ENCODE results near the gene NR5A2.
A peak's percentile ranks its signal among the peaks of the same experiment; 100 is the strongest.

The NR5A2 gene

DNA sequence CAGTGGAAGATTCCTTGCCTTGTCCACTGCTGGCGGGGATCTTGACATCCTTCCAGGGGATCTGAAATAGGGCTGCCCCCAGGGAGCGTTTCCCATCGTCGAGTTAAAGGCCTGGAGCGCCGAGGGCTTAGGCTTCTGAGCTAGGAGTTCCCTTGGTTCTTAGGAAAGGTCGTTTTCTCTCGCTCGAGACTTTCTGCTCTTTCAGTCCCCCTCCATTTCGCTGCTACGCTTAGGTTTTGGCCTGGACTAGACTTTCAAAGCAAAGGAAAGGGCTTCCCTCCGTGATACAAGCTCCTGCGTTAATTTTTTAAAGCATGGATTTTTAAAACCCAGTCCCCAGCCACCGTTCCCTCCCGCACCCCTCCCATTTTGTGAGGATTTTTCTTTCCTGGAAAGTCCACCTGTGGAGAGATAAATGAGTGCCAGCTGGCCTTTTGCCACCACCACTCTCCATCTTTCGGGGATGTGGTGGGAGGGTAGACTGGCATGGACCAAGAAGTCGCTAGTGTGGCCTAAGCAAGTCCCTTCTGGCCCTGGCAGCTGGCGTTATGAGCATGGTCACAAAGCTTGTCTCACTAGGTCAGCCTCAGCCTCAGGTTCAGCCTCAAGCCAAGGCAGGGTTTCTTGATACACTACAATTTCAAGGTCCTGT, 9.2 kb downstream of the NR5A2 start:
- peak overlapping the region; percentile 77 for H3K4me3 ChIP-seq (ENCODE audit: low read length)
- peaks cover 48% of the 10 kb centered on the region for H3K4me1 ChIP-seq (ENCODE audit: control insufficient read depth, low read depth, low read length)
- H3K9me3 ChIP-seq (ENCODE audit: control insufficient read depth, low read depth, low read length) = no peaks in the 10 kb centered on the region
- H3K27ac ChIP-seq (ENCODE audit: low read length) = no peak overlapping the region
- no peaks in the 10 kb centered on the region for H3K36me3 ChIP-seq (ENCODE audit: control insufficient read depth, low read depth, low read length)
- peaks cover 90% of the 10 kb centered on the region for H3K27me3 ChIP-seq (ENCODE audit: control insufficient read depth, insufficient read depth, low read length)
- H3K9ac ChIP-seq (ENCODE audit: low read length) = no peak overlapping the region

DNA sequence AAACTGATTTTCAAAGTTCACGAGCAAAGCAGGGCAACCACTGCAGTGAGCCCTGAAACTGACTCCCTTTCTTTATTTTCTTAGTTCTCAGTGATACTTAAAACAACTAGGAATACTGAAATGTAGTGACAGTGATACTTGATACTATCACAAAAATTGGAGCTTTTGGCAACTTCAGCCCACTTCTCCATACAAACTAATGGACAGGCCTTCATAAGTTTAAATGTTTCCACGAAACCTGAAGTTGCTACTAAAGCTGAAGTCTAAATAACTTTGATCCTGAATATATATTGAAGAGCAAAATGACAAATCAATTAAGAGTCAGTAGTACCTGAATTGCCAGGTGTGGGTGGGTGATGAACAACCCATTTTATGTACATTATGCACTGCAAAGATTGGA, 10.0 kb downstream of the NR5A2 start:
- Histone ChIP-seq H3K27me3 (ENCODE audit: control insufficient read depth, insufficient read depth, low read length) (peaks cover 90% of the 10 kb centered on the region), H3K9ac (ENCODE audit: low read length) (no peak overlapping the region), H3K9me3 (ENCODE audit: control insufficient read depth, low read depth, low read length) (no peaks in the 10 kb centered on the region), H3K36me3 (ENCODE audit: control insufficient read depth, low read depth, low read length) (no peaks in the 10 kb centered on the region), H3K4me3 (ENCODE audit: low read length) (peak overlapping the region; percentile 80), H3K4me1 (ENCODE audit: control insufficient read depth, low read depth, low read length) (peaks cover 48% of the 10 kb centered on the region), H3K27ac (ENCODE audit: low read length) (no peak overlapping the region)

- Histone ChIP-seq H3K9me3 (ENCODE audit: control insufficient read depth, low read depth, low read length) (no peaks in the 10 kb centered on the region), H3K36me3 (ENCODE audit: control insufficient read depth, low read depth, low read length) (no peaks in the 10 kb centered on the region), H3K9ac (ENCODE audit: low read length) (no peak overlapping the region)
Measured at GRCh38 chr1:200037904-200038303, 10.4 kb downstream of the NR5A2 start.

DNA sequence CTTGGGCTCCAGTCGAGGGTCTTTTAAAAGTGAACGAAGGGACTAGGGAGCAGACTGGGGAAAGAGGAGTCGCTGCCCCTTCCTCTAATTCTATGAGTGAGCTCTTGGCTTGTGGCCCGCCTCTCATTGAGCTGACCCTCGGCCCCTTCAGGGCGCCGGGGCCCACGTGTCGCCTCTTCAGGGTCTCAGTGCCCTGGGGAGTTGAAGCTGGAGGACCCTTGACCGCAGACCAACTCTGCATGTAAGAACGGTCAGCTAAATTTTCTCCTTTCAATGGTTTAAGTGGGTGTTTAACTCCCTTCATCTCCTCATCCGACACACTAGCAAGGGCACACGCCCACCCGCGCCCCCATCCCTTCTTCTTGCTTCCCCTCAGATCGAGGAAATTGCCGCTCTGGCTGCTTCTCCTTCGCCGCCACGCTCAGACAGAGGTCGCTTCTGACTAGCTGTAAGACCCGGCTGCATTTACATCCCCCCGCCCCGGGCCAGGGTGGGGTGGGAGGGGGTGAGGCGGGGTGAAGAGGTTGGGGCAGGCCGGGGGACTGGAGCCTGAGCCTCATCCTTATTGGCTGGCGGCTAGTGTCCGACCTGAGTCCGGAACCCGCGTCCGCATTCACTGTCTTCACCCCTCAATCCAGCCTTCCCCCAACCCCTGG, 10.9 kb downstream of the NR5A2 start:
- H3K9ac ChIP-seq (ENCODE audit: low read length) = peak overlapping the region; percentile 41
- H3K4me3 ChIP-seq (ENCODE audit: low read length) = peak overlapping the region; percentile 80
- H3K27ac ChIP-seq (ENCODE audit: low read length) = no peak overlapping the region

More at GRCh38 chr1:200037904-200038303, 10.4 kb downstream of the NR5A2 start:
- H3K4me1 ChIP-seq (ENCODE audit: control insufficient read depth, low read depth, low read length) = peaks cover 46% of the 10 kb centered on the region
- peaks cover 90% of the 10 kb centered on the region for H3K27me3 ChIP-seq (ENCODE audit: control insufficient read depth, insufficient read depth, low read length)
- peak overlapping the region; percentile 80 for H3K4me3 ChIP-seq (ENCODE audit: low read length)
- H3K27ac ChIP-seq (ENCODE audit: low read length) = no peak overlapping the region

DNA sequence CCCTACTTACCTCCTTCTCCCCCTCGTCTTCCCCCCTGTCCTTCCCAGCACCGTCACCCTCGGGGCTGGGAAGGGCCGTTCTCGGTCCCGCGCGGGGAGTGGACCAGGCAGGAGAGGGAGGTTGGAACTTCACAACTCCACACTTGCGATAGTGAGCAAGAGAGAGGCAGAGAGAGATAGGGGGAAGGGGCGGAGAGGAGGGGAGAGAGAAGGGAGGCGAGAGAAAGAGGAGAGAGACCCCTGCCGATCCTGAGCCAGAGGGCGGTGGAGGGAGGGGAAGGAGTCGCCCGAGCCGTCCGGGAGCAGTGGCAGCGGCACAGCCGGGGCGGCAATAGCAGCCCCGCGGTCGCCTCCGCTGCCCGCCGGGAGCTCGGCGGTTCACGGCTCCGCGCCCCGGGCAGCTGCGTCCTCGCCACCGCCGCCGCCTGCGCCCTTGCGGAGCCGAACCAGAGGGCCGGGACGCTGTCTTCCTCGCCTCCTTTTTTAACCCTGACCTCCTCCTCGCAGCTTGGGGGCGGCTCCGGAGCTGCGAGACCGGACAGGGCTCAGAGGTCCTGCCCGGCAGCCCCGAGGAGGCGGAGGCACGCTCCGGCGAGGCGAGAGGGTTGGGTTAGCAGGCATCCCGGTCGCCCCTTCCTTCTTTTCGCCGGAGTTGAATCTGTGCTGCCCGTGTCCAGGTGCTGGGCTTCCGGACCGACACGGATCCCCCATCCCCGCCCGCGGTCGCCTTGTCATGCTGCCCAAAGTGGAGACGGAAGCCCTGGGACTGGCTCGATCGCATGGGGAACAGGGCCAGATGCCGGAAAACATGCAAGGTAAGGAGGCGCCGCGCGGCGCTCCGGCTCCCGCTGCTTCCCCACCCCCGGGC, 11.7 kb downstream of the NR5A2 start:
- peak overlapping the region; percentile 80 for H3K4me3 ChIP-seq (ENCODE audit: low read length)
- peaks cover 43% of the 10 kb centered on the region for H3K4me1 ChIP-seq (ENCODE audit: control insufficient read depth, low read depth, low read length)
- H3K9me3 ChIP-seq (ENCODE audit: control insufficient read depth, low read depth, low read length) = no peaks in the 10 kb centered on the region
- H3K27ac ChIP-seq (ENCODE audit: low read length) = no peak overlapping the region
- H3K9ac ChIP-seq (ENCODE audit: low read length) = peak overlapping the region; percentile 41
- peaks cover 90% of the 10 kb centered on the region for H3K27me3 ChIP-seq (ENCODE audit: control insufficient read depth, insufficient read depth, low read length)
- H3K36me3 ChIP-seq (ENCODE audit: control insufficient read depth, low read depth, low read length) = no peaks in the 10 kb centered on the region

More for the DNA sequence above, 10.9 kb downstream of the NR5A2 start:
- Histone ChIP-seq H3K36me3 (ENCODE audit: control insufficient read depth, low read depth, low read length) (no peaks in the 10 kb centered on the region), H3K4me1 (ENCODE audit: control insufficient read depth, low read depth, low read length) (peaks cover 43% of the 10 kb centered on the region), H3K27me3 (ENCODE audit: control insufficient read depth, insufficient read depth, low read length) (peaks cover 90% of the 10 kb centered on the region), H3K9me3 (ENCODE audit: control insufficient read depth, low read depth, low read length) (no peaks in the 10 kb centered on the region)

DNA sequence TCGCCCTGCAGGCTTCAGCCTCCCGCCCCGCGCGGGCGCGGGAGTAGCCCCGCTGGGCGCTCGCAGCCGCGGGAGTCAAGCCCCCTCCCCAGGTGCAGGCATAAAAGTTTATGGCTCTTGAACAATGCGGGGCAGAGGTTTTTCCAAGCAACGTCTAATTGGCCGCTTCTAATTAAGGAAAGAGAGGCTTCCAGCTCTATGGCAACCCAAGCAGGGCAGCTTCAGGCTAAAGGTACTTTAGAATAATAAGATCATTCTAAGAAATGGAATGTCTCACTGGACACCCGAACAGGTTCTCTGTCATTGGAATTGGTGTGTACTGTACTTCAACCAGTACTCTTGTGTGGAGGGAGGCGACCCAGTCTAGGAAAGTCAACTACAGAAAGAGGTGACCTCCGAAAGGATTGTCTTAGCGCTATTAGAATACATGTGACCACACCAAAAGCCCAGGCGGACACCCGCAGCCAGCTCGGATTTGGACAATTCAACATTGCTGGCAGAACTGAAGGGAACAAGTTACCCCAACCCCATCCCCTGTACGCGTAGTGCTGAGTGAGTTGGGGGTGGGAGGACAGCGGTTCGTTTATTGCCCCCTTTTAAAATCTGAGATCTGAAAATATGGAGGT, 12.5 kb downstream of the NR5A2 start:
- Histone ChIP-seq H3K9me3 (ENCODE audit: control insufficient read depth, low read depth, low read length) (no peaks in the 10 kb centered on the region), H3K36me3 (ENCODE audit: control insufficient read depth, low read depth, low read length) (no peaks in the 10 kb centered on the region), H3K4me1 (ENCODE audit: control insufficient read depth, low read depth, low read length) (peaks cover 41% of the 10 kb centered on the region), H3K27me3 (ENCODE audit: control insufficient read depth, insufficient read depth, low read length) (peaks cover 90% of the 10 kb centered on the region), H3K9ac (ENCODE audit: low read length) (peak overlapping the region; percentile 41), H3K27ac (ENCODE audit: low read length) (no peak overlapping the region), H3K4me3 (ENCODE audit: low read length) (peak overlapping the region; percentile 80)

- no peaks in the 10 kb centered on the region for H3K9me3 ChIP-seq (ENCODE audit: control insufficient read depth, low read depth, low read length)
- H3K27ac ChIP-seq (ENCODE audit: low read length) = no peak overlapping the region
- H3K9ac ChIP-seq (ENCODE audit: low read length) = peak overlapping the region; percentile 41
- no peaks in the 10 kb centered on the region for H3K36me3 ChIP-seq (ENCODE audit: control insufficient read depth, low read depth, low read length)
- peak overlapping the region; percentile 80 for H3K4me3 ChIP-seq (ENCODE audit: low read length)
- peaks cover 84% of the 10 kb centered on the region for H3K27me3 ChIP-seq (ENCODE audit: control insufficient read depth, insufficient read depth, low read length)
- H3K4me1 ChIP-seq (ENCODE audit: control insufficient read depth, low read depth, low read length) = peaks cover 36% of the 10 kb centered on the region
Measured at GRCh38 chr1:200040481-200041138, 13.1 kb downstream of the NR5A2 start.

- Histone ChIP-seq H3K4me3 (ENCODE audit: low read length) (peak overlapping the region; percentile 80), H3K27ac (ENCODE audit: low read length) (no peak overlapping the region)
Measured at GRCh38 chr1:200041337-200042118, 14.0 kb downstream of the NR5A2 start.

DNA sequence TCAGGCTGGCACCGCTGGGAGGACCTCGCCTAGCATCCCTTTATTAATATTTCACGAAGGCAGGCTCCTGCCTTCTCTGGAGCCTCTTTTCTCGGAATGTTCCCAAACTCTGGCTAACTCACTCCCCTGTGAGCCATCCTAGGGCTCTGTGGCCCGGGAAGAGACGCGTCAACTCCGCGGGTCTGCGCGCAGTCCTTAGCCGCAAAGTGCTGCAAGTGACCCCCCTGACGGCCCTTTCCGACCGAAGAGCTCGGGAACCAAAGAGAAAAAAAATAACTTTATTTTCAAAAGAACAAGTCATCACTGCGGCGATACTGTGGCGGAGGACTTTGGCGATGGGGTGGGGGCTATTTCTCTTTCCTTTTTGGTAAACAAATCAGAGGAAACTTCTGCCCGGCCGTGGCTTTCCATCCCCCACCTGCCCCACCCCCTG, 14.6 kb downstream of the NR5A2 start:
- H3K27me3 ChIP-seq (ENCODE audit: control insufficient read depth, insufficient read depth, low read length) = peaks cover 72% of the 10 kb centered on the region
- no peak overlapping the region for H3K27ac ChIP-seq (ENCODE audit: low read length)

More at GRCh38 chr1:200041337-200042118, 14.0 kb downstream of the NR5A2 start:
- no peaks in the 10 kb centered on the region for H3K9me3 ChIP-seq (ENCODE audit: control insufficient read depth, low read depth, low read length)
- H3K9ac ChIP-seq (ENCODE audit: low read length) = peak overlapping the region; percentile 6
- peaks cover 34% of the 10 kb centered on the region for H3K4me1 ChIP-seq (ENCODE audit: control insufficient read depth, low read depth, low read length)
- peaks cover 78% of the 10 kb centered on the region for H3K27me3 ChIP-seq (ENCODE audit: control insufficient read depth, insufficient read depth, low read length)
- no peaks in the 10 kb centered on the region for H3K36me3 ChIP-seq (ENCODE audit: control insufficient read depth, low read depth, low read length)

GRCh38 chr1:200042552-200043335, 15.2 kb downstream of the NR5A2 start:
- no peak overlapping the region for H3K27ac ChIP-seq (ENCODE audit: low read length)
- H3K4me1 ChIP-seq (ENCODE audit: control insufficient read depth, low read depth, low read length) = peaks cover 22% of the 10 kb centered on the region
- no peak overlapping the region for H3K9ac ChIP-seq (ENCODE audit: low read length)
- peaks cover 65% of the 10 kb centered on the region for H3K27me3 ChIP-seq (ENCODE audit: control insufficient read depth, insufficient read depth, low read length)
- H3K9me3 ChIP-seq (ENCODE audit: control insufficient read depth, low read depth, low read length) = no peaks in the 10 kb centered on the region
- H3K36me3 ChIP-seq (ENCODE audit: control insufficient read depth, low read depth, low read length) = no peaks in the 10 kb centered on the region
- H3K4me3 ChIP-seq (ENCODE audit: low read length) = peak overlapping the region; percentile 80

More for the DNA sequence above, 14.6 kb downstream of the NR5A2 start:
- Histone ChIP-seq H3K4me3 (ENCODE audit: low read length) (peak overlapping the region; percentile 80), H3K9me3 (ENCODE audit: control insufficient read depth, low read depth, low read length) (no peaks in the 10 kb centered on the region), H3K9ac (ENCODE audit: low read length) (no peak overlapping the region), H3K4me1 (ENCODE audit: control insufficient read depth, low read depth, low read length) (peaks cover 28% of the 10 kb centered on the region), H3K36me3 (ENCODE audit: control insufficient read depth, low read depth, low read length) (no peaks in the 10 kb centered on the region)
